SK-N-SH (cell line): Measurements from ENCODE around the gene FOXP1.

ENCODE experiments used
- CTCF ChIP-seq: fragments of 200-600 bp; sonication (generic); IDR thresholded peaks from 2 replicates; pipeline ENCODE4 v1.6.1; 2017; ENCODE audit warnings: antibody characterized with exemption, mild to moderate bottlenecking, moderate library complexity
- EP300 ChIP-seq, 2 experiments: IDR thresholded peaks; 2 replicates each; pipeline versions ENCODE4 v1.4.0 to v1.6.1; 2012; ENCODE audit warnings: borderline replicate concordance in 1 of 2, low read depth in 1 of 2, low read length in 1 of 2
- GATA2 ChIP-seq: sonication (generic); formaldehyde crosslinking; IDR thresholded peaks from 2 replicates; pipeline ENCODE4 v1.5.0; 2020; ENCODE audit warnings: mild to moderate bottlenecking, missing genetic modification reagents
- MXI1 ChIP-seq: IDR thresholded peaks from 2 replicates; pipeline ENCODE4 v1.6.1; 2012; ENCODE audit warnings: mild to moderate bottlenecking, low read depth, low read length, improper control_type of control experiment
- POLR2AphosphoS5 ChIP-seq: IDR thresholded peaks from 2 replicates; pipeline ENCODE4 v1.6.1; 2012; ENCODE audit warnings: low read depth, low read length
- RCOR1 ChIP-seq: fragments of 150-350 bp; IDR thresholded peaks from 2 replicates; pipeline ENCODE4 v1.6.1; 2017; ENCODE audit warnings: antibody characterized with exemption, low read length
- TF ChIP-seq, protein P1 (sequence below): IDR thresholded peaks from 2 replicates; pipeline ENCODE4 v1.4.0; 2012; ENCODE audit warnings: low read depth
- TF ChIP-seq, protein P2 (sequence below): IDR thresholded peaks from 2 replicates; pipeline ENCODE4 v1.6.1; 2012; ENCODE audit warnings: mild to moderate bottlenecking, low read depth, low read length, moderate library complexity

DNA sequence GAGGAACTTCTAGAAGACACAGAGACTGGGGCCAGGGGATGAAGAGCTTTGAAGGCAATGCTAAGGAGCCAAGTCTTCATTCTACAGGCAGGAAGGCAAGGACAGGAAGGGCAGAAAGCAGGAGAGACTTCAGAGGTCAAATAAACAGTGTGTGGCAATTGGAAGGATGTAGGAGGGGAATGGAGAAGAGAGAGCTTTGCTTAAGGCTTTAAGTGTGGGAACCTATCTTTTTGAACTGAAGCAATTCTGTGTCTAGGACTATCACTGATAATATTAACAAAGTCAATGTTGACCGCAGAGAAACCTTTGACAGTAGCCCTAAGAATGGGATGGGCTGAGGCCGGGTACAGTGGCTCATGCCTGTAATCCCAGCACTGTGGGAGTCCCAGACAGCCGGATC is 325.0 kb downstream of the FOXP1 start:
- TF ChIP-seq, protein P1, sequence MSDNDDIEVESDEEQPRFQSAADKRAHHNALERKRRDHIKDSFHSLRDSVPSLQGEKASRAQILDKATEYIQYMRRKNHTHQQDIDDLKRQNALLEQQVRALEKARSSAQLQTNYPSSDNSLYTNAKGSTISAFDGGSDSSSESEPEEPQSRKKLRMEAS = no peak
- TF ChIP-seq CTCF (no peak), POLR2AphosphoS5 (no peak), MXI1 (no peak), GATA2 (CRISPR knock-in tag) (no peak), EP300 (IDR thresholded peaks at IDR 0.05; ENCODE audit: borderline replicate concordance in 1 of 2, low read depth in 1 of 2, low read length in 1 of 2) (no peak), RCOR1 (no peak)
- TF ChIP-seq, protein P2, sequence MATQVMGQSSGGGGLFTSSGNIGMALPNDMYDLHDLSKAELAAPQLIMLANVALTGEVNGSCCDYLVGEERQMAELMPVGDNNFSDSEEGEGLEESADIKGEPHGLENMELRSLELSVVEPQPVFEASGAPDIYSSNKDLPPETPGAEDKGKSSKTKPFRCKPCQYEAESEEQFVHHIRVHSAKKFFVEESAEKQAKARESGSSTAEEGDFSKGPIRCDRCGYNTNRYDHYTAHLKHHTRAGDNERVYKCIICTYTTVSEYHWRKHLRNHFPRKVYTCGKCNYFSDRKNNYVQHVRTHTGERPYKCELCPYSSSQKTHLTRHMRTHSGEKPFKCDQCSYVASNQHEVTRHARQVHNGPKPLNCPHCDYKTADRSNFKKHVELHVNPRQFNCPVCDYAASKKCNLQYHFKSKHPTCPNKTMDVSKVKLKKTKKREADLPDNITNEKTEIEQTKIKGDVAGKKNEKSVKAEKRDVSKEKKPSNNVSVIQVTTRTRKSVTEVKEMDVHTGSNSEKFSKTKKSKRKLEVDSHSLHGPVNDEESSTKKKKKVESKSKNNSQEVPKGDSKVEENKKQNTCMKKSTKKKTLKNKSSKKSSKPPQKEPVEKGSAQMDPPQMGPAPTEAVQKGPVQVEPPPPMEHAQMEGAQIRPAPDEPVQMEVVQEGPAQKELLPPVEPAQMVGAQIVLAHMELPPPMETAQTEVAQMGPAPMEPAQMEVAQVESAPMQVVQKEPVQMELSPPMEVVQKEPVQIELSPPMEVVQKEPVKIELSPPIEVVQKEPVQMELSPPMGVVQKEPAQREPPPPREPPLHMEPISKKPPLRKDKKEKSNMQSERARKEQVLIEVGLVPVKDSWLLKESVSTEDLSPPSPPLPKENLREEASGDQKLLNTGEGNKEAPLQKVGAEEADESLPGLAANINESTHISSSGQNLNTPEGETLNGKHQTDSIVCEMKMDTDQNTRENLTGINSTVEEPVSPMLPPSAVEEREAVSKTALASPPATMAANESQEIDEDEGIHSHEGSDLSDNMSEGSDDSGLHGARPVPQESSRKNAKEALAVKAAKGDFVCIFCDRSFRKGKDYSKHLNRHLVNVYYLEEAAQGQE = no peak
